C1 segment of cervical spinal cord (tissue), 14 donors: ENCODE data around the gene SLC28A3.
A peak's percentile ranks its signal among the peaks of the same experiment; 100 is the strongest.

Experiments used
- DNase-seq, 14 donors: peaks; one replicate each; lab custom pipeline; 2025; lab: John Stamatoyannopoulos, UW

Gene SLC28A3

DNA sequence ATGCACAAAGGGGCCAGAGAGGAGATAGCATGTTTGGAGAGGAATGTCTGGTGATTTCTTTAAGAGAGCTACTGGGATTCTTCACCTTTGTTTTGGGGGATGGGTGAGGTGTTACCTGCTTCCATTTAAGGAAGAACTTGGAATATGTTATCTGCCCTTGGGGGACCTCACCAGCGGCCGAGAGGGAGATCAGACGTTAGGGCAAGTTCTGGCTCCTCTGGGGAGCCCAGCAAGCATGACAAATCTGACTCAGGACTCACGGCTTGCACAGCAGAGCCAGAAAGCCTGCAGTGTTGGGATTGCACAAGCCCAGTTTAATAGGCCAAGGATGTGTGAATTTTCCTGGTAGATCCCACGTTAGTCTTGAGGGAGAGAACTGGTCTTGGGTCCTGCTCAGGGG is 40.3 kb downstream of the SLC28A3 start:
- no peak for DNase-seq

DNA sequence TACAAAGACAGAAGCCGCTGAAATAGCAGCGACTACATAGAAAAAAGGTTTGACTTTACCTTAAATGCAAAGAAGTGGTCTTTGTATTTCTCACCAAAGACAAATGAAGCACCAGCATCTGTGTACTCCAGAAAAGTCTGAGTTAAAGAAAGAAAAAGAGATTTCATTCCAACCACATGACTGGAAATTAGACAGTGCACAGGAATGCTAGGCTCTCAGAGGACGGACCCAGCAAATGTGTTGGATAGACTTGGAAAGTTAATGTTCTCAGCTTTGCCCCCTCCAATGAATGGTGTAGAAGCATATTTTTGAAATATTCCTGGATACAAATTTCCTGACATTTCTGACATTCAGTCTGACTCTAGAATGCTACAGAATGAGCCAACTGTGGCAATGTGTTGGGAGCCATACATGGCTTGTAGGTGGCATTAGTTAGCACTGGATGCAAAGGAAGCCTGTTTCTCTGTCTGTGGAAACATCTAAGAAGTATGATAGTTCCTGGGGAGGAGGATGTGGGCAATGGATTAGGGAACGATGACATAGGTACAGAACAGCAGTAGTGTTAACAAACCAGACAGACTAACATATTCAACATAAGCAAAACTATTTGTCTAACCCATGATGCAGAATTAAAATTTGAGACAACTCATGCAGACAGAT is 43.3 kb downstream of the SLC28A3 start:
- DNase-seq: no peak

DNA sequence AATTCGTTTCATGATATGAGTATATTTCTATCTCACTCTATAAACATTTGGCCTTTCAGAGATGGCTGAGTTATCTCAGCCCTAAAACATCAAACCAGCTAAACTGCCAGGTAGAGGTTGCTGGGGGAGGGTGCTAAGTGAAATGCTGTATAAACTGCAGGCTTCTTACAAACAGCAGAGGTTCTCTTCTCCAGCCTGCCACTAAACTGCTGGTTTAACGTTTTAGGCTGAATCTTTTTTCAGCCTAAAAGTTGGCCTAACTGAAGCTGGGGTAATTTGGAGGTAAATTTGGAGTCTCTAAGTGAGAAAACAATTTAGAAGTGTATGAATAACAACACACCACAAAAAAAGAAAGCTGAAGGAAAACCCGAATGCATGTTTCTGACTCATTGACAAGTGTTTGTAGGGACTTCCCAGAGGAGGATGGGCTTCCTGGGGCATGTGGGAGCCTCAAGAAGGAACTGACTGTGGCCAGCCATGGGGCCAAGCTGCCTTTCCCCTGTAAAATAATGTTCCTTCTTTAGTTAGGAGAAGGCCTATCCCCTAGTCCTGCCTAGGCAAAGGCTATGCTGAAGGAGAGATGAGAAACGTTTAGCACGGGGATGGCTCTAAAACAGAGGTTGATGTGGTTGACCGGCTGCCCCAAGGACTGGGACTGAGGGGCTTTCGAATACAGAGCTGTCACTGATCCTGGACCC is 44.3 kb downstream of the SLC28A3 start:
- DNase-seq: no peak

DNA sequence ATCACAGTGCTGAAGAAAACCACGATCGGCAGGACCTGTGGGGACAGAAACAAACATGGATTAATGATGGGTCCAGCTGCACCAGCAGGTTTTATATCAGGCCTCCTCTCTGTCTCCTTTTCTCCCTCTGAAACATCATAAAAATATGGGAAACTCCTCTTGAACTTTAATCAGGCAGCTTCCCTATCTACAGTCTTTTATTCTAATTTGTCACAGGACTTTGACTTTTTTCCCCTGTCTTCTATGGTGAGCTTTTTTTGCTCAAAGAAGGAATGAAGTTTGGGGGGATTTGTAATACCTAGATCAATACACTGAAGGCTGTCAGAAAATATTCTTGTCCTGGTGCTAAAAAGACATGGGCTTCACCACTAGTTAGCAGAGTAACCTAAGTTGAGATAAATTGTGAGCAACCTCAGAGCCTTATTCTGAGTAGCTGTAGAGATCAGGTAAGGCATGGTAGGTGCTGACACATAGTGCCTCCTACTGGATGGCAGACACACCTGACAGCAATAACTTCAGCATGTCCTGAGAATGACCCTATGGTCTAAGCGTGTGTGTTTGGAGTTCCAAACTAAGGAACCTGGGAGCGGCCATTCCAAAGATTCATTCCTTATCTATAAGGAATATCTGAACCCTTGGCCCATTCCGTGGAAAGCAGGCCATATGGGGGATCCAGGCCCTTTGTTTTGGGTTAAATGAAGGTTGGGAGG is 46.2 kb downstream of the SLC28A3 start:
- no peak for DNase-seq

DNA sequence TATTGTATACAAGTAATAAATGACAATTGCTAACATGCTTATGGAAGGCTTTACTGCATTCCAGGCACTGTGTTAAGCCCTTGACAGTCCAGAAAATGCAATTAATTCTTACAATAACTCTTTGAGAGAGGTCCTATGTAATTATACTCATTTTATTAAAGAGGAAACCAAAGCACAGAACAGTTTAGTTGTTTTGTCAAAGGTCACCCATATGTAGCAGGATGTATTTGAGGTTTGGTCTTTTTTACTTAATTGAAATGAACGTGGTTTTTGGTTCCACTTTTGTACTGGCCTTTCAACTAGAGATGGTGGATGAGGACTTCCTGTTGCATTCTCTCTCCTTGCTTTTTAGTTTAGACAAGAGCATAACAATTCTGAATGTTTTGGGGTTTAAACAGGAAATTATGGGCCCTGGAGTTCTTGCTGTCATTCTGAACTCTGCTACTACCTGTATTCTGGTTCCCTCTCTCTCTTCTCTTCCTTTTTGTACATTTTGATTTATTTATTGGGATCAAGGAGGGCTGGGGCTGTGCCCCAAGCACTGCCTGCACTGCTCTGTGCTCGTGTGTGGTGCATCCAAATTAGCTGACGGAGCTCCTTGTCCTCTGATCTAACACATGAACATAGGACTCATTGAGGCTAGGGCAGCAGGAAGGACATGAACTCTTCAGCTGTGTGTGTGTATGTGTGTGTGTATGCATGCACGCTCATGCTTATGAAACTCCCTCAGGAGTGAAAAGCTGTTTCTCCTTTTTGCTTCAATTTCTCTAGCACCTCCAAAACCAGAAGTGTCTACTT is 47.4 kb downstream of the SLC28A3 start:
- DNase-seq: no peak

DNA sequence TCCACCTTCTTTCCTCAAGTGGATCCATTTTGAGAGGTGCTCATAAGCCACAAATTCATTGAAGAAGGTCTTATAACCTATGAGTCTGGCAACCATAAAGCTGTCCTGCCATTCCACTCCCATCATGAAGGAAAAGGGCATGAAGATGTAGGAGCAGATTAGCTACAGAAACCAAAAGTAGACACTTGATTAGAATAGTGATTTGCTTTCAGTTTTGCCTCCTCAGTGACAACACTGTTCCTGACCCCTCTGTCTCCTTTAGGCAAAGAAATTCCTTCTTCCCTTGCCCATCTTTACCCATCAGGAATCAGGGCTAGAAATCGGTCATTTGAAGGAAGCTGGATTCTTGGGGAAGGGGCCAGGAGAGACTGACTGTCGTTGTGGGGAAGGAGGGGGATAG is 55.2 kb downstream of the SLC28A3 start:
- DNase-seq: no peak

- DNase-seq: peak in 5 of 14 donors; percentile 2 to 29 (median 25)
Measured at GRCh38 chr9:84283946-84284345, 56.6 kb downstream of the SLC28A3 start.

GRCh38 chr9:84278130-84278529 is 62.4 kb downstream of the SLC28A3 start:
- DNase-seq: peak in 1 of 14 donors; percentile 9

DNA sequence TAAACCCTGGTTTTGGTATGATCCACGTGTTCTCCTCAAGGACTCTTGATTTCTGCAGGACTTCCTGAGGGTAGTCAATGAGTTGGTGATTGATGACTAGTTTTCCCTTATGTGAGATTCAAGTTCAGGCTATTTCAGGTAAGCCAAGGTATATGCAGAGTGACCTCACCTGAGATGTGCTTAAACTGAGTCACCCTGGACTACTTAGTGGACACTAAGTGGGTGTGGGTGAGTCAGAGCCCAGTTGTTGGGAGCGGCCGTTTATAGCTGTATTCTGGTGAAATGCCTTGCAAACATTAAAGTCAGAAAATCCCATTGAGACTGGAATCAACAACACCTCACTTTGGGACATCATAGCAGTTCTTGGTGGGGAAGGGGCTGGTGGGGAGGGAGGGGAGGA is 62.9 kb downstream of the SLC28A3 start:
- DNase-seq: no peak

DNA sequence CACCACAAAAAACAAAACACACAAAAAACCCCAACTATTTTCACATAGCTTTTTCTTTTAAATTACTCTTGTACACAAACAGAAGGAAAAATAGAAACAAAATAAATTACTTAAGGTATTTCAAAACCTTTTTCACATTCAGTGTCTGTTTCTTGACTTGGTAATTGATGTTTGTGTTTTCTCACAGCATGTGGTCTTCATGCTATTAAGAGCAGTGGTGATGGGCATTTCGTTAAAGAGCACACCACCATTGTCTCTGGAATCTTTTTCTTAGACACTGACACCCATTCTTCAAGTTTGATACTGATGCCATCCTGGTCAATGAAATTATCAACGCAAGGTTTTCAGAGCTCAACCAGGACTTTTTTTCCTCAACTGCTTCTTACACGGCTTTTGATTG is 63.8 kb downstream of the SLC28A3 start:
- DNase-seq: no peak

DNA sequence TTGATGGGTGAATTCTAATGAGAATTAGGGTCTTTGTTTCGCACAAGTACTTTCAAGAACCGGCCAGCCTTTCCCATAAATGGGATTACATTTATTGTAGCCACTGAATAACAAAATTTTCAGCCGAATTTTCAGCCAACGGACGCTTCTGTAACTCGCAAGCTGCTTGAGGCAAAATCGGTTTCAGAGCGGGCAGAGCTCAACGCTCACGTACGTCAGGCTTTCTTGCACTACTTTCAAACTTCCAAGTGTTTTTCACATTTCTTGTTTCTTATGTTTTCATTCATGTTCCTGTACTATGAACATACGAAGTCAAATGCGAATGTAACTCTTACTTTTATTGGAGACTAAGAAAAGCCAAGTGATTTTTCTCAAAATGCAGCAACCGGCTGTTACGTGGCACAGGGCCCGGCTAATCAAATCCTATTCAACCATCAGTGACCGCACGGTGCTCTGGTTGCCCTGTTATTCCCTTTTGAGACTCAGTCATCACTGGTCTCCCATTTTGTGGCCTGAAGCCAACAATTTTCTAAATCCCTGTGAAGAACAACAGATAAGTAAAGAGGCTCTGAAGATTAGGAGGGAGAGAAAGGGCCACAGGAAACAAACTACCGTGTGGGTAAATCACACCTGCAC is 68.5 kb downstream of the SLC28A3 start:
- DNase-seq: peak in 3 of 14 donors; percentile 6 to 30 (median 27)

GRCh38 chr9:84271531-84271900 is 69.0 kb downstream of the SLC28A3 start:
- DNase-seq: peak in 10 of 14 donors; percentile 3 to 63 (median 26)

- DNase-seq: no peak
Measured at GRCh38 chr9:84270847-84271530, 69.6 kb downstream of the SLC28A3 start.

GRCh38 chr9:84266087-84266561 is 74.4 kb downstream of the SLC28A3 start:
- DNase-seq: no peak

- no peak for DNase-seq
Measured at GRCh38 chr9:84264307-84265029, 76.1 kb downstream of the SLC28A3 start.

GRCh38 chr9:84261070-84261746 is 79.3 kb downstream of the SLC28A3 start:
- DNase-seq: peak in 11 of 14 donors; percentile 19 to 67 (median 49)

DNA sequence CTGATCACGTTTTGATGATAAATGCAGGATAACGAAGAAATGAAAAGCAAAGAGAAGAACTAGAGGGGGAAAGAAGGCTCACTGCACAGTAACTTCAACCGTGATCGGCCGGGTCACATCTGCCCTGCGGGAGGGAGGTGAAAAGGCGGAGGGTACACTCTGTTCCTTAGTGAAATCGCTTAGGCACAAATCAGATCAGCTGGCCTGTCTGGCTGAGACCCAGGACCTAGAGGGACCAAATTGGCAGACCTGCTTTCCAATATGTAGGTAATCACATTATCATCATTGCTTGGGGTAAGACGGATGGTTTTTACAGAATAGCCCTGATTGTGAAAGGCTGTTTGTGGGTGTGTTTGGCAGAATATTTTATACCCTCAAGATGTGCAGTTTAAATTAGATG is 82.2 kb downstream of the SLC28A3 start:
- DNase-seq: peak in 1 of 14 donors; percentile 4

DNA sequence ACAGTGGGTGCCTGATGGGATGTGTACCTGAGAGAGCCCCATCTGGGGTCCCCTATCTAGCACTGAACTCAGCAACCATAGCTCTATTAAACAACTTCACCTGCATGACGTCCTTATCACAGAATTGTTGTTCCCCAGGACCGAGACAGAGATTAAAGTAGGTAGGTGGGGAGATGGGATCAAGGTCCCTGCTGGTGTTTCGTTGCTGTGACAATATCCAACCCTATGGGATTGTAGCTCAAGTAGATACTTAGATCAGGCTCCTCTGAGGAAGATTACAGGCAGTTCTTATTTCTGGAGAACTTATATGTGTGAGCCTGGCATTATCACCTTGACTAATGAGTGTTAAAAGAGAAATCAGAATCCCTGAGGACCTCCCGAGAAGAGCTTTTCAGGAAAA is 84.9 kb downstream of the SLC28A3 start:
- DNase-seq: peak in 1 of 14 donors; percentile 12

DNA sequence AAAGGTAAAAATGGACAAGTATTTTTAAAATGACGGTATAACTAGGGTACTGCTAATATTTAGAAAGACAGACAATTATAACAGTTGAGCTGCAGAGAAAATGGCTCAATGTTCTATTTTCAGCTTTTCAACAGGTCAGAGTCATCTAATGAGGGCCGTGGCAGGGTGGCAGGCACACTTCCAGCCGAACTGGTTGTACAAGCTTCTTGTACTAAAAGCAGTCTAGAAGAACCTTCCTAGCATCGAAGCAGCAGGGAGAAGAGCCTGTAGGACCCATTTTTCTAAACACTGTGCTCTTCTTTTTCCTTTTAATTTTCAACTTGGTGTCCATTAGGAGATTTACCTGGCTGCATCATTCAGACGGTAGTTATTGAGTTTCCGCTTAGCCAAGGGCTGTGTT is 85.6 kb downstream of the SLC28A3 start:
- peak in 2 of 14 donors; percentile 8 to 51 for DNase-seq
